Non-pigmented ciliary epithelial cell (primary cell): ENCODE data around the gene NUTM2E.
"Not testable (repeated sequence)": the region's sequence is repeated elsewhere in the genome, so short reads cannot be mapped to it uniquely, and the experiment has no call there.

Experiments used
- DNase-seq: peaks from one replicate; pipeline ENCODE4 v3.0.0-alpha.2; 2010; ENCODE audit warnings: low read depth

Gene NUTM2E

GRCh38 chr10:79826496-79827215, at the start of gene NUTM2E:
NUTM2E (plus strand) TSS chr10:79826739; CDS start chr10:79841741, 15,002 bp downstream.
- DNase-seq: peak; percentile 8

- not testable (repeated sequence) for DNase-seq
Measured at GRCh38 chr10:79777997-79778396, 48.5 kb upstream of the NUTM2E start.

DNA sequence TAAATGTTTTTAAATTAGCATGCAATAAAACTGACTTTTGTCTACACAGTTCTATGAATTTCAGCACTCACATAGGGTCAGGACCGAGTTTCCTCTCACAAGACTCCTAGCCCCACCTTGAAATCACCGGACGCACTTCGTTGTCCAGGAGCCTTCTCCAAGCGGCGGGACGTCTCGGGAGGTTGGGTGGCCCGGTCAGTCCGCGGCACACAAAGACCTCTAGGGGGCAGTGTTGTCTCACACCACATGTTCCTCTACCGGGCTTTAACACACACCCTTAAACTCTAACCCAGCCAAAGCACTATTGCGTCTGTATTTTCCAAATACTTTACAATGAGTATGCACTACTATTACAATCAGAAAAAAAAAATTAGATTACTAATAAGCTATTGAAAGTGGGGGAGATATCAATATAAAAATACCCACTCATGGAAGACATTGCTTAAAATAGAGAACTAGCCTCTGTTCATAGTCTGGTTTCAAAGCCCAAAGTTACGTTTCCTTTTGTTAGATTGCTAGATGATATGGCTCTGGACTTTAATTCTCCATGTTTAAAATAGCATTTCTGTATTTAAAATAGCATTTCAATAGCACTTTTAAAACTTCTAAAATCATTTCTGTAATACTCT, 47.1 kb upstream of the NUTM2E start:
- DNase-seq: peak; percentile 27

GRCh38 chr10:79779992-79780391, 46.5 kb upstream of the NUTM2E start:
- not testable (repeated sequence) for DNase-seq

GRCh38 chr10:79781584-79781983, 45.0 kb upstream of the NUTM2E start:
- DNase-seq: not testable (repeated sequence)

DNA sequence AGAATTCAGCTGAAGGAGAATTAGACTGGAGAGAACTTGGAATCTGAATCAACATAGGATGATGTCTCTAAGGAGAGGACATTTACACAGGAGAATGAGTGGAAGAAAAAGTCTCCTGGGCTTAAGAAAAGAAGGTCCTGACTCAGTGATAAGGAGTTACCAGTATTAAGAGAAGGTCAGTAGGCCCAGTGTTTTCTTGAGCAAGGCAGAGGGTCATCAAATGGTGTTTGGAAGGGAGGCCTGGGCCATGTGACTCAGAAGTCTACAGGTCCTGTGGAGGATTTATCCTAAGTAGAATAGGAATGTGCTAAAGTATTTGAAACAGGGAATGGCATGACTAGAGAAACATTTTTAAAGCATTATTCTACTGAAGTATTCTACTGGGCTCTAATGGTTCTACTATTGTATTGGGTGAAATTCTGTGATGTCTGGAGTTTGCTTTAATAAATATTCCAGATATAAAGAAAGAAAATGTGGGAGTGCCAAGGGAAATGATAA, 39.0 kb upstream of the NUTM2E start:
- DNase-seq: not testable (repeated sequence)

DNA sequence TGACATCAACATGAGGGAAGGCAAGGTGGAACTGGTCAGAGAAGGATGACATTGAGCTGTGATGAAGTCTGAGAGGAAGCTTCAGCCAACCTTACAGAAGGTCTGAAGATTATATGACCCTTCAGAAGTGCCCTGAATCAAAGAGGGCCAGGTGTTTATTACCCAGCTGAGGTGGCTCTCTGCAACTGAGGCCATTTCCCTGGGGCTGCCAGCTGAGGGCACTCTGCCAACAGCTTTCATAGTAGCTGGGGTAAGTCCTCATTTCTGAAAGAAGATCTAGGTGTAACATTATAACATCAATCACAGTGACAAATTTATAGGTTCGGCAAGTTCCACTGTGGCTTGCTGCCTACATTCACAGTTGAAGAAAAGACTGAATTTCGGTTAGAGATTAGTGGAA, 37.2 kb upstream of the NUTM2E start:
- not testable (repeated sequence) for DNase-seq

GRCh38 chr10:79791906-79792517, 34.5 kb upstream of the NUTM2E start:
- DNase-seq: not testable (repeated sequence)

DNA sequence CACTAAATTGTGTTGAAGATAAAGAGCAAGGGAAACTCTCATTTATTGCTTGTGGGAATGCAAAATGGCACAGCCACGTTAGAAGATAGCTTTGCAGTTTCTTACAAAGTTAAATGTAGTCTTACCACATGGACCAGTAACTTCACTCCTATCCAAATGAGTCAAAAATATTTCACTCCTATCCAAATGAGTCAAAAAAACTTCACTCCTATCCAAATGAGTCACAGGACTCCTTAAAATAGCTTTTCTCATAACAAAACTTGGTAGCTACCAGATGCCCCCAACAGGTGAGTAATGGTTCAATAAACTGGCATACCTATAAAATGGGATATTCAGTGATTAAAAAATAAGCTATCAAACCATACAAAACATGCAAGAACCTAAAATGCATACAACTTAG, 27.2 kb upstream of the NUTM2E start:
- not testable (repeated sequence) for DNase-seq

- not testable (repeated sequence) for DNase-seq
Measured at GRCh38 chr10:79805857-79806256, 20.7 kb upstream of the NUTM2E start.

- DNase-seq: not testable (repeated sequence)
Measured at GRCh38 chr10:79811895-79812294, 14.6 kb upstream of the NUTM2E start.

DNA sequence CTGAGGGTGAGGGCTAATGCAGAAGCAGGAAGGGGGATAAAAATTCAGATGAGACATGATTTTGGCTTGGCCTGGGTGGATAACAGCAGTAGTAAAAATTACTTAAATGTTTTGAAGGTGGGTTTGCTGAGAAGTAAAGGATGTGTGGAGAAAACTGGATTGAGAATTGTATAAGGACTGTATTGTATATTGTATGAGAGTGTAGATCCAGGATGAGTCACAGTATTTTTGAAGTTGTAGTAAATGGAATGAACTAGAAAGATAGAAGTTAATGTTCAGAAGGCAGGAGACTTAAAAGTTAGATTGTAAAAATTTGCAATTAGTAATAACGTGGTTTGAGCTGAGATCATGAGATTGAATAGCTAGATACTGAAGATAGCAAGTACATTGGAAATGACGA, 10.2 kb upstream of the NUTM2E start:
- DNase-seq: not testable (repeated sequence)

- not testable (repeated sequence) for DNase-seq
Measured at GRCh38 chr10:79823387-79823786, 3.2 kb upstream of the NUTM2E start.

DNA sequence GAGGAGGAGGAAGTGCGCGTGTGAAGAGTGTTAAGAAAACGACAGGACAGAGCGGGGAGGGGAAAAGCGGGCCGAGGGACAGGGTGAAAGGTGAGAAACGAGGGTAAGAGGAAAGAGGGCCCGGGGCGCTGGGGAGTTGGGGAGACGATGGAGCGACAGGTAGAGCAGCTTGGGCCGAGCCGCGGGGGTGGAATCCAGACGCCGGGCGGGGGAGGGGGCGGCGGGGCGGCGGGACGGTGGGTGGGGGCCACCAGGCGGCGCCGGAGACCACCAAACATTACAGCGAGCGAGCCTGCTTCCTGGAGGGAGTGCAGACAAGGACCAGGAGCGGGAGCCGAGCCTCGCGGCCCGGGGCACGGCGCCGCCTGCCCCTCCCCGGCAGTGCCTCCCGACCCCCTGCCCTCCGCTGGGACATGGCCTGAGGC, 940 bp upstream of the NUTM2E start:
- not testable (repeated sequence) for DNase-seq

DNA sequence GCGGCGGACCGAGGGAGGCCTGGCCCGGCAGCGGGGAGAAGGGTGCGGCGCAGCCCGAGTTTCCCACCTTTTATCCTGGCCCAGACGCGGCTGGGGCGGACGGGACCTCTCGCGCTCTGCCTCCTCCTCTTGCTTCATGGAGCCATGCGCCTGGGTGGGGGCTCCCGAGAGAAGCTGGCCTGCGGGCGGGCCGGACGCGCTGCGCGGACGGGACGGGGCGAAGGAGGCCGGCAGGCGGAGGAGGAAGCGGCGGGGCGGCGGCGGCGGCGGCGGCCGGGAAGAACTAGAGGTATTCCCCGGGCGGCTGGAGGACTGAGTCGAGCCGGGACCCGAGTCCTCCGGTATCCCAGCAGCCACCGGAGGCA, 426 bp upstream of the NUTM2E start:
- not testable (repeated sequence) for DNase-seq

GRCh38 chr10:79833833-79834232, 7.3 kb downstream of the NUTM2E start:
- not testable (repeated sequence) for DNase-seq

GRCh38 chr10:79835891-79836290, 9.4 kb downstream of the NUTM2E start:
- not testable (repeated sequence) for DNase-seq

DNA sequence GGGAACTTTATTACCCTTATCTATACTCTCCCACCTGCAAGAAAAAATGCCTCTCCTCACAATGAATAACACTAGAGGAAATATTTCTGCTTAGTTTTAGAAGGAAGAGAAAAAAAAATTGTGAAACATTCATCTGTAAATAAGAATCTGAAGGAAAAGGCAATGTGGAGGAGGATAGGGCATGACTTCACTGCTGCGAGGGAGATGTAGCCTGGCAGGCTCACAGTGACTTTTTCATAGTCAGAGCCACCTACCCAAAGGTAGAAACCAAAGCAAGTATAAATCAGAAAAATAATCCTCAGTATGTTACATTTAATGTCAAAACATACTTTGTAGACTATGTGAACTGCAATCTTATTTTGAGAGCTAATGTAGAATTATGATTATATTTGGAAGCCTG, 10.4 kb downstream of the NUTM2E start:
- not testable (repeated sequence) for DNase-seq

- not testable (repeated sequence) for DNase-seq
Measured at GRCh38 chr10:79838441-79838840, 11.9 kb downstream of the NUTM2E start.

GRCh38 chr10:79853191-79853854, 26.8 kb downstream of the NUTM2E start:
- DNase-seq: not testable (repeated sequence)

DNA sequence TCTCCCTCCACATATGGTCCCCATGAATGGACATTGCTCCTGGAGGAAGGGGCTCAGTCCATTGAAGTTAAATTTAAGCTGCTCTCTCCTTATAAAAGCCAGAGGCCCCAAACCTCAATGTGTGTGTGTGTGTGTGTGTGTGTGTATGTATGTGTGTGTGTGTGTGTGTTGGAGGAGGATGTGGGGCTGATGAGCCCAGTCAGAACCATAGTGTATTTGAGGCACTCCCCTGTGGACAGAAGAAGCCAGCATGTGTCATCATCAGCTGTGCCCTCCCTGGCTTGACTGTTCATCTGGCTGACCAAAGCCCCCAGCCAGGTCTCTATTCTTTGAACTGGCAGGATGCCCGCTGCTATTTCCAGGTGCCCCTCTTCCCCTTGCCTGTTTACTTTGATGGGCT, 35.7 kb downstream of the NUTM2E start:
- not testable (repeated sequence) for DNase-seq

DNA sequence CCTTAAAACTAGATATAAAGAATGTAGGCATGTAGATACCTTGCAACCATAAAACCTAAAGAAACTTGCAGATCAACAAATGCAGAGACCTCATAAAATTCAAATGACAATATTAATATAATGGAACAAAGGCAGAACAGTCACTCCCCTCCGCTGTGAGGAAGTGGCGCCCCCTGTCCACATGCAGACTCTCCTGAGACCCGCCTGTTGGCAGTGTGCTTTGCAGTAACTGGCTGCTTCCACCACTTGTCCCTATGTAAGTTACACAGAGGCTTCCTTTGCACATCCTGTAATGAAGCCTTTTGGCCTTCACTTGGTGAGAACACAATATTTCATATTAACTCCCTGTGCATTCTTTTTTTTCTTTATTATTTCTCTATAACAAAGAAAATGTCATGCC, 36.3 kb downstream of the NUTM2E start:
- not testable (repeated sequence) for DNase-seq
